Measurements from ENCODE around the gene UGGT1. TPM values are rescaled to one million over a fixed set of nuclear protein-coding genes. Genes with fewer than 3 reads are reported as not detected.

Gene UGGT1
- total and polyA plus RNA-seq, 8 donors: 33.1 to 72.0 (median 36.3) TPM

DNA sequence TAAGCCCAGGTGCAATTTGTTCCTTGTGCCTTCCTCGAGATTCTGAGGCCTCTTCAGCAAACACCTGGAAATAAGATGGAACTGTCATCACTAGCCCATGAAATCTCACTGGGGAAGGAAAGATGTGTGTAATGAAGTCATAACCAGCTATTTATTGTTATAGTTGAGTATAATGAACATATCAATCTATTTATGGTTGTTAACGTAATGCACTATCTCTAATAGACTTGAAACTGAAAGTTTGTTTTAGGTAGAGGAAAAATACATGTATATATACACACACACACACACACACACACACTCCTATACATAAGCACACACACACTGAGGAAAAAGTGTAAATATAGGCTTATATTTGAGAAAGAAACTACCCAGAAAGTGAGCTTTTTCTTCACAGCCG is 62.8 kb downstream of the UGGT1 start:
- H3K4me3 ChIP-seq: no peak overlapping the region
- ATAC-seq (no peak), DNase-seq (no peak)
- H3K27me3 ChIP-seq: no peaks in the 10 kb centered on the region
- peaks cover 0 to 98% of the 10 kb centered on the region in 2 donors for H3K36me3 ChIP-seq
- H3K4me1 ChIP-seq: no peaks in the 10 kb centered on the region
- no peaks in the 10 kb centered on the region for H3K9me3 ChIP-seq
- TF ChIP-seq, protein P1, sequence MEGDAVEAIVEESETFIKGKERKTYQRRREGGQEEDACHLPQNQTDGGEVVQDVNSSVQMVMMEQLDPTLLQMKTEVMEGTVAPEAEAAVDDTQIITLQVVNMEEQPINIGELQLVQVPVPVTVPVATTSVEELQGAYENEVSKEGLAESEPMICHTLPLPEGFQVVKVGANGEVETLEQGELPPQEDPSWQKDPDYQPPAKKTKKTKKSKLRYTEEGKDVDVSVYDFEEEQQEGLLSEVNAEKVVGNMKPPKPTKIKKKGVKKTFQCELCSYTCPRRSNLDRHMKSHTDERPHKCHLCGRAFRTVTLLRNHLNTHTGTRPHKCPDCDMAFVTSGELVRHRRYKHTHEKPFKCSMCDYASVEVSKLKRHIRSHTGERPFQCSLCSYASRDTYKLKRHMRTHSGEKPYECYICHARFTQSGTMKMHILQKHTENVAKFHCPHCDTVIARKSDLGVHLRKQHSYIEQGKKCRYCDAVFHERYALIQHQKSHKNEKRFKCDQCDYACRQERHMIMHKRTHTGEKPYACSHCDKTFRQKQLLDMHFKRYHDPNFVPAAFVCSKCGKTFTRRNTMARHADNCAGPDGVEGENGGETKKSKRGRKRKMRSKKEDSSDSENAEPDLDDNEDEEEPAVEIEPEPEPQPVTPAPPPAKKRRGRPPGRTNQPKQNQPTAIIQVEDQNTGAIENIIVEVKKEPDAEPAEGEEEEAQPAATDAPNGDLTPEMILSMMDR (IDR thresholded peaks at IDR 0.05): no peak
- intact Hi-C loops (cut with DNase I): no loop called here
- H3K27ac ChIP-seq: no peak overlapping the region

DNA sequence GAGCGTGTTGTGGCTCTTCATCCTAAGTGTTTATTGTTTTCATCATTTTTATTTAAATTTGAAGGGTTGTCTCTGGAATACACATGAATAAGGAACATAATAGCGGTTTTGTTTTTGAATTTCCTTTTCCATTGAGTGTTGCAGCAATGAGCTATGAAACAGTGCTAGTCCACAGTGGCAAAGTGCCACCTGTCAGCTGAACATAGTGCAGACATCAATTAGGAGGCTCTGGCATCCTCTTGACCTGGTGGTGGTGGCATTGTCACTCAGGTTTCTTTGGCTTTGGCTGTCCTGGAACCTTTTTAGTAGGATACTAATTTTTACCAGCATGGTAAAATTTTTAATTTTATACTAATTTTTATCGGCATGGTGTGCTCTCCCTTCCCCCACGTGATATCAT is 63.2 kb downstream of the UGGT1 start:
- Histone ChIP-seq H3K36me3 (peaks cover 0 to 98% of the 10 kb centered on the region in 2 donors), H3K4me3 (no peak overlapping the region), H3K9me3 (no peaks in the 10 kb centered on the region), H3K27ac (no peak overlapping the region), H3K27me3 (no peaks in the 10 kb centered on the region), H3K4me1 (no peaks in the 10 kb centered on the region)
- TF ChIP-seq, protein P1 (IDR thresholded peaks at IDR 0.05): no peak
- intact Hi-C loops (cut with DNase I): no loop called here
- ATAC-seq: no peak
- no peak for DNase-seq

DNA sequence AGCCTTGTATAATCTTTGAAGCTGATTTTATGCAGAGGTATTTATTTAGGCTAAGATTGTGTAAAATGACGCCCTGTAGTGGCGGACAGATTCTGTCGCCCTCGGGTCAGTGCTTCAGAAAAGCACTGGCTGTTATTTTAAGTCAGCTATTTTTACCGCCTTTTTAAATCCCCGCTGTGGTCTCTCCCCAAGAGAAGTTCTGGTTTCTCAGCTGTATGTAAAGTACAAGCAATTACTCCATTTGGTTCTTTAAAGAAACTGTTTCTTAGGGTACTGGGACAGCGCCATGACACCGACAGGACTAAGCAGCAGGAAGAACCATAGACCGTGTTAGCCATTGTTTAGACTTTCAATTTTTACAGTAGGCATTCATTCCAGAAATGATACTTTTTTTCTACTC is 65.0 kb downstream of the UGGT1 start:
- no peaks in the 10 kb centered on the region for H3K27me3 ChIP-seq
- ATAC-seq (no peak), DNase-seq (no peak)
- no peak overlapping the region for H3K27ac ChIP-seq
- TF ChIP-seq, protein P1 (IDR thresholded peaks at IDR 0.05): no peak
- intact Hi-C loops (cut with DNase I): no loop called here
- peaks cover 0 to 97% of the 10 kb centered on the region in 2 donors for H3K36me3 ChIP-seq
- H3K4me3 ChIP-seq: no peak overlapping the region
- no peaks in the 10 kb centered on the region for H3K4me1 ChIP-seq
- no peaks in the 10 kb centered on the region for H3K9me3 ChIP-seq

DNA sequence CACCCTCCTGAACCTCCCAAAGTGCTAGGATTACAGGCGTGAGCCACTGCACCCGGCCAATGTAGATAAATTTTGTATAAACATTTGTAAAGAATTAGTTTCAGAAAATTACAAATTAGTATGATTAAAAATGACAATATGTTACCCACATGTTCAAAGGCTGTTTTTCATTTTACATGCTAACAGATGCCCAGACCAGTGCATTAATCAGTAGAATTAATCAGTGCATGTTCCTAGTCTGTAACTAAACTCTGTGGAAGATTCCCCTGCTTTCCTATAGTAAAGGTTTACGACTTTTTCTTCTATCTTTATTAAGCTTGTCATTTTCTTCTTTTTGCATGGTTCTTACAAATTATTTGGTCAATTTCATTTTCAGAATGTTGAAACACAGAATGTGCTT is 65.8 kb downstream of the UGGT1 start:
- TF ChIP-seq, protein P1 (IDR thresholded peaks at IDR 0.05): no peak
- Histone ChIP-seq H3K27ac (no peak overlapping the region), H3K27me3 (no peaks in the 10 kb centered on the region), H3K9me3 (no peaks in the 10 kb centered on the region), H3K36me3 (peaks cover 0 to 95% of the 10 kb centered on the region in 2 donors), H3K4me1 (peaks cover 0 to 1% of the 10 kb centered on the region in 2 donors), H3K4me3 (no peak overlapping the region)
- intact Hi-C loops (cut with DNase I): no loop called here
- ATAC-seq (no peak), DNase-seq (no peak)

DNA sequence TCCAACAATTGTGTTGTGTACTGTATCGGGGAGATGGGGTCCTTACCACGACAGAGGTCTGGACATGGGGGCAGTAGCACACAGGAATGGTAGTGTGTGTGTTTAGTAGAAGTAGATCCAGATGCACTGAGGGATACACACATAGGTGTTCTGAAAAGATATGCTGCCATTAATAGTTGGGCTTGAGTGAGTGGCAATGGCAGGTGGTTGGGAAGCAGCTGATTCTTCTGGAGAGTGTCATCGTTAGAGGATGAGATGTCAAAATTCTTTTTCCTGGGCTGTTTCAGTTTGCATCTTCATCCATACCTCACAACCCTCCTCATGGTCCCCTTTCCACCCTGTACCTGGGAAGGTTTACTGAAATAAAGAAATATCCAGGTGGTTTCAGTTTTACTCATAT is 66.6 kb downstream of the UGGT1 start:
- H3K27ac ChIP-seq: no peak overlapping the region
- no peak overlapping the region for H3K4me3 ChIP-seq
- no peak for ATAC-seq
- H3K9me3 ChIP-seq: no peaks in the 10 kb centered on the region
- peaks cover 0 to 10% of the 10 kb centered on the region in 2 donors for H3K4me1 ChIP-seq
- intact Hi-C loops (cut with DNase I): no loop called here
- DNase-seq: no peak
- TF ChIP-seq, protein P1 (IDR thresholded peaks at IDR 0.05): no peak
- H3K36me3 ChIP-seq: peaks cover 0 to 89% of the 10 kb centered on the region in 2 donors
- H3K27me3 ChIP-seq: no peaks in the 10 kb centered on the region
